ENCODE measurements around the gene PLXNA4.

Gene PLXNA4

DNA sequence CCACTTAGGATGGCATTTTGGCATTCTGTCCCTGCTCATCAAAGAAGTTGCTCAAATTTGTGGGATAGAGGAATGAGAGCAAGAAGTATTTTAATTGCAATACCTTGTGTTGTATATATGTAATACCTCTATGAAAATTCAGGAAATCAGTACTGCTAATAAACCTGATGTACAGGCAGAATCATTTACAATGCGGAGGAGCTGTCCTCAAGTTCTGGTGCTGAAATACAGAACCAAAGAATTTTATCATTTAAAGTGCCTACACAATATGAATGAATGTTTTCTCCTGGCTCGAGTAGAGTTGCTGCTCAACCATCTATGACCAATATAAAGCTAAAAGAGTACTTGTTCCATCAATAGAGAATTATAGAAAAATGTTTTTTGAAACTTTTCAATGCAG is 305.8 kb downstream of the PLXNA4 start:
- TF ChIP-seq, protein P1, sequence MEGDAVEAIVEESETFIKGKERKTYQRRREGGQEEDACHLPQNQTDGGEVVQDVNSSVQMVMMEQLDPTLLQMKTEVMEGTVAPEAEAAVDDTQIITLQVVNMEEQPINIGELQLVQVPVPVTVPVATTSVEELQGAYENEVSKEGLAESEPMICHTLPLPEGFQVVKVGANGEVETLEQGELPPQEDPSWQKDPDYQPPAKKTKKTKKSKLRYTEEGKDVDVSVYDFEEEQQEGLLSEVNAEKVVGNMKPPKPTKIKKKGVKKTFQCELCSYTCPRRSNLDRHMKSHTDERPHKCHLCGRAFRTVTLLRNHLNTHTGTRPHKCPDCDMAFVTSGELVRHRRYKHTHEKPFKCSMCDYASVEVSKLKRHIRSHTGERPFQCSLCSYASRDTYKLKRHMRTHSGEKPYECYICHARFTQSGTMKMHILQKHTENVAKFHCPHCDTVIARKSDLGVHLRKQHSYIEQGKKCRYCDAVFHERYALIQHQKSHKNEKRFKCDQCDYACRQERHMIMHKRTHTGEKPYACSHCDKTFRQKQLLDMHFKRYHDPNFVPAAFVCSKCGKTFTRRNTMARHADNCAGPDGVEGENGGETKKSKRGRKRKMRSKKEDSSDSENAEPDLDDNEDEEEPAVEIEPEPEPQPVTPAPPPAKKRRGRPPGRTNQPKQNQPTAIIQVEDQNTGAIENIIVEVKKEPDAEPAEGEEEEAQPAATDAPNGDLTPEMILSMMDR (conservative IDR thresholded peaks at IDR 0.05), result no peak
- H3K27ac ChIP-seq, result no peak overlapping the region

DNA sequence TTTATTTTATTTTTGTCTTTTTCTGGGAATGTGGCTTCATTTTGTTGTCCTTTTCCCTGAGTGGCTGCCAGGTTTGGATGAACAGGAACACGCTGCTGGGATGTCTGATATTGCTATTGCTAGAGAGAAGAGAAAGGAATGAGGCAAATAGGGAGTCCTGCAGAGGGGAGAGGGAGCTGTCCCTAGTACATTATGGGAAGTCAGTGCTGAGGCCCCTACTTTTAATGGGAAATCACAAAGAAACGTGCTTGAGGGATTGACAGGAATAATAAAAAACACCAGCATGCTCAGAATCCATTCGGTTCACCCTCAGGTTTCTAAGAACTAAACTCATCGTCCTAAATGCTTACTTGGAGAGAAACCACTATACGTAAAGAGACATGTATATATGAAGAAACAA is 306.6 kb downstream of the PLXNA4 start:
- TF ChIP-seq, protein P1 (conservative IDR thresholded peaks at IDR 0.05), result no peak
- no peak overlapping the region for H3K27ac ChIP-seq

DNA sequence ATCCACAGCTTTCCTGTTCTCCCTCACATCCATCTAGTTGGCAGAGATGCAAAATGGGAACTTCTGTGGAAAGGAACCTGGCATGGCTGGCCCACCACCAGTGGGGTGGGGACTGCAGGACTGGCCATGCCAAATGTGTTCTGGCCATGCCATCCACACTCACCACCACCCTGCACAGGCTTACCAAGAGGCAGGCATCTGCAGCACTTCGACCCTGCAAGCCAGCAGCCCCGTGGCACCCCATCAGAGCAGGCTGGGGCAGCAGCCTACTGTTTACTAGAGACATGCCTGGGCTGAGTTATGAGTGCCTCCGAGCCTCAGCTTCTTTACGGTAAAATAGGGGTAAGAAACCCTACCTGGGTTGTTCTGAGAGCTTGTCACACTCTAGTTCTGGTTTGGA is 313.1 kb downstream of the PLXNA4 start:
- no peak overlapping the region for H3K27ac ChIP-seq
- TF ChIP-seq, protein P1 (conservative IDR thresholded peaks at IDR 0.05), result no peak

DNA sequence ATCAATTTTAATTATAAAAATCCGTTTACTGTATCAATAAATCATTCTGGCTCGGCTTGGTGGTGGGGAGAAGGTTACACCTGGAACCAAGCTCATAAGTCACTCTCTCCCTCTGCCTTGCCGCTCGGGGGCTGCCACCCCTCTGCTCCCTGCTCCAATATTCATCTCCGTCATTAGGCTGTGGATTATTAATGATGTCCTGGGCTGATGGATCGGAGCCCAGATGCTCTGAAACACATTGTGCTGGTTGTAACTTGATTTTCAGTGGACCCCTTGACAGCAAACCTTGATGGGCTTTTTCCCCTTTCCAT is 314.2 kb downstream of the PLXNA4 start:
- TF ChIP-seq, protein P1 (conservative IDR thresholded peaks at IDR 0.05), result no peak
- H3K27ac ChIP-seq, result no peak overlapping the region

DNA sequence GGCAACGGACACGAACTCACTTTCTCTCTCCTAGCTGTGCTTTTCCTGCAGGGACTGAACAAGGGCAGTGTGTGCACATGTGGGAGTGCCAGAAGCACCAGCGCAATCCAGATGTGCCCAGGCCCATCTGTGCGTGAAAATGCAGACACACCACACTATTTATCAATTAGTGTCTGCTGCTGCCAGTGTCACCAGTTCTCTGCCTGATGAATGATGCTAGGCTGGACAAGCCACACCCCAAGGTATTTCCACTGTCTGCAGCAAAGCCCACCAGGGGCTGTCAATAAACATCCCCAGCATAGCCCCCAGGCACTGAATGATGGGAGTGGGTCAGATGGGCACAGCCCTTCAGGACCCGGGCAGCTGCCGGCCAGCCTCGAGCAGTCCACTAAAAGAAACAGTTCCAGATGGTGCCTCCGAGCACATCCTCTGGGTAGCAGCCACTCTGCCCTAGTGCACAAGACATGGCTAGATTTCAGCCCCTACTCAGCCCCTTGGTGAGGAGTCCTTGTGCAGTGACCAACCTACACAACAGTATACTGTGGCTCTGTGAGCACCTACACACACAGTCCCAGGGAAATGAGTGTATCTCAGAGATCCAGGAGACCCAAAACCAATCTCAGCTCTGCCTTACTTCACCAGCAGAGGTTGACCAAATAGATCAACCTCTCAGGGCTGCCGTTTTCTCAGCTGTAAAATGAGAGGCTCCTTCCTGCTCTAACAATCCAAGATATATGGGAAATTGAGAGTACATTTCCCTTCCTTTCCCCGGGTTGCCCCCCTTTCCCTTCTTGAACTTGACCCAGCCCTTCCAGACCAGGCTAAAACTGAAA is 314.7 kb downstream of the PLXNA4 start:
- no peak overlapping the region for H3K27ac ChIP-seq
- TF ChIP-seq, protein P1 (conservative IDR thresholded peaks at IDR 0.05), result no peak

DNA sequence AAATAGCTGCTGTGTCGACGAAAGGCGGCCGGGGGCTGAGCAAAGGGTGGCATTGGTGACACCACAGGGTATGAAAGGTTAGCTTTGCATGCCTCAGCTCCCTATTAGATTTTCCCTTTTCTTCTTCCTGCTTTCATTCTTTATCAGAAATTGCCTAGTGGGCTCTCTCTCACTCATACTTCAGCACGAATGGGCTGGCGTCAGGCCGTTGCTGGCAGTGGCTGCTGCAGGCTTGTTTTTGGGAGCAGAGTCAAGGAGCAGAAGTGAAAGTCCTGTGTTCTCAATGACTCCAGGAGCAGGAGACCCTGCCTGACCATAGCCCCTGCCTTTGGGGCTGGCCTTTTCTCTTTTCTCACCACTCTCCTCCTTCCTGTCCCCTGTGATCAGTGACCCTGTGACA is 318.0 kb downstream of the PLXNA4 start:
- TF ChIP-seq, protein P1 (conservative IDR thresholded peaks at IDR 0.05), result no peak
- H3K27ac ChIP-seq, result no peak overlapping the region

DNA sequence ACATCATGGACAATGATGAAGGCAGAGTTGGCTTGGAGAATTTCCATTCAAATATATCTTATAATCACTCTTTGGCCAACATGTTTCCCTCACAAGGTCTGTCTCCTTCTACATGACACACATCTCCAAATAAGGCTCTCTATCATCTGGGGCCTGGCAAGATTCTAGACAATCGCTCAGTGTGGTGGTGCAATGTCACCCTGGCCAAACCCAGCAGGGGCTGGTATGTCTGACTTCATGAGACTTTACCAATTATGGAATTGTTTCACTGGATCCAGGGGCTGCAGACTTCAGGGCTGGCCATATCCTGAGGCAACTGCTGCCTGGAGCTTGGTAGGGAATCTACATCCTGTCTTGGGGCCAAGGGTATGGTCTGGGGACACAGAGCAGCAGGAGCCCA is 319.0 kb downstream of the PLXNA4 start:
- TF ChIP-seq, protein P1 (conservative IDR thresholded peaks at IDR 0.05), result no peak
- peak overlapping the region; percentile 100 for H3K27ac ChIP-seq
